Karpas-422 (cell line): ENCODE measurements around the gene PAQR7. TPM values are rescaled to one million over a fixed set of nuclear protein-coding genes. Genes with fewer than 3 reads are reported as not detected.
A peak's percentile ranks its signal among the peaks of the same experiment; 100 is the strongest.

Experiments used
- DNase-seq: peaks from one replicate; pipeline ENCODE4 v3.0.0-alpha.2; 2015
- H2AFZ ChIP-seq: fragments of 200-600 bp; sonication (generic); 2 replicates; pipeline ENCODE4 v1.6.1; 2014; ENCODE audit warnings: antibody characterized with exemption, low read length, mixed read lengths
- H3K27ac ChIP-seq: fragments of 200-600 bp; sonication (generic); 2 replicates; pipeline ENCODE4 v1.5.1; 2014; ENCODE audit warnings: mild to moderate bottlenecking, low read length, moderate library complexity
- H3K27me3 ChIP-seq: fragments of 200-600 bp; sonication (generic); 2 replicates; pipeline ENCODE4 v1.6.1; 2014; ENCODE audit warnings: low read length, mixed read lengths
- H3K36me3 ChIP-seq: fragments of 200-600 bp; sonication (generic); 2 replicates; pipeline ENCODE4 v1.6.1; 2014; ENCODE audit warnings: low read length, mixed read lengths; ENCODE audit not compliant: insufficient read depth
- H3K4me1 ChIP-seq: fragments of 200-600 bp; sonication (generic); 2 replicates; pipeline ENCODE4 v1.6.1; 2014; ENCODE audit warnings: mild to moderate bottlenecking, low read length, mixed read lengths
- H3K4me2 ChIP-seq: fragments of 200-600 bp; sonication (generic); 2 replicates; pipeline ENCODE4 v1.6.1; 2014; ENCODE audit warnings: low read length, low read depth, mild to moderate bottlenecking; ENCODE audit not compliant: poor library complexity, severe bottlenecking
- H3K4me3 ChIP-seq: fragments of 200-600 bp; sonication (generic); 2 replicates; pipeline ENCODE4 v1.5.1; 2014; ENCODE audit warnings: mild to moderate bottlenecking, antibody characterized with exemption, low read length, mixed read lengths
- H3K79me2 ChIP-seq: fragments of 200-600 bp; sonication (generic); 2 replicates; pipeline ENCODE4 v1.6.1; 2014; ENCODE audit warnings: mild to moderate bottlenecking, low read length, mixed read lengths
- H3K9ac ChIP-seq: fragments of 200-600 bp; sonication (generic); 2 replicates; pipeline ENCODE4 v1.6.0; 2014; ENCODE audit warnings: low read length
- H3K9me2 ChIP-seq: fragments of 200-600 bp; sonication (generic), shearing (Covaris generic); replicated peaks from 2 replicates; pipeline ENCODE4 v1.6.0; 2014; ENCODE audit warnings: mild to moderate bottlenecking, low read length, moderate library complexity; ENCODE audit not compliant: insufficient read depth
- H3K9me3 ChIP-seq: fragments of 300-700, 200-600 bp; sonication (generic); 2 replicates; pipeline ENCODE4 v1.6.1; 2014; ENCODE audit warnings: low read length, mixed read lengths
- H4K20me1 ChIP-seq: fragments of 200-600 bp; sonication (generic); 2 replicates; pipeline ENCODE4 v1.6.1; 2014; ENCODE audit warnings: mild to moderate bottlenecking, antibody characterized with exemption, low read length, low read depth; ENCODE audit not compliant: insufficient read depth
- total RNA-seq: library from RNA; depleted of rRNA; stranded (reverse); fragments of >200 nt; shearing (Covaris generic); gene quantifications from 2 replicates; pipeline ENCODE4 v1.2.3, GENCODE V29; 2014; ENCODE audit warnings: low replicate concordance

PAQR7 gene
- total RNA-seq, 1 experiment from 2014 or later: 8.4 TPM

DNA sequence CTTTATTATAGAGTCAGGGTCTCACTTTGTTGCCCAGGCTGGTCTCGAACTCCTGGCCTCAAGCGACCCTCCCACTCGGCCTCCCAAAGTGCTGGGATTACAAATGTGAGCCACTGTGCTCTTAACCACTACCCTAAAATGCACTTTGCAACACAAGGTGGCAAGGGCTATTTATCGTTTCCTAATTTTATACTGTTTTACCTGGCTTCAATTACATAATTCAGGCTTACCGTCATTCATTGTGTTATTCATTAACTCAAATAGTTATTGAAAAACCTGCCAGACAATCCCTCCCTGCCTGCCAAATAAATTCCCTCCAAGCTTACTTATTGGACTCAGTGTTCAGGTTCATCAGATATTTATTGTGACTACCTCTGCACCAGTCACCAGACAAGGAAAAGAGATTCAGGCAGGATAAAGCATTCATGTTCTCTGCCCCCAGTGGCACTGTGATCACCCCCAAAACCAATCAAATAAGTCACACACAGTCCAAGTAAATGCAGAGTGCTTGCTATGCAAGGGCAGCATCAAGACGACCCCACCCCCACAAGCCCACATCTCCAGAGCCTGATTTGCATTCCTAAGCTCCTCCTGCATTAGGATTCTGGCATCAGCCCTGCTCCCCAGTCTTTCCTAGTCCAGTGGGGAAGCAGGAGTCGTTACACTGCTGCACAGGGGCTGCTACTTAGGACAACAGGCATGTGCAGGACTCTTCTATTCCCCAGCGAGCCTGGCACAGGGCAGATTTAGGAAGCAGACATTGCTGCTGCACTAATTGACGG, 8.1 kb downstream of the PAQR7 start:
- Histone ChIP-seq H3K79me2 (no peaks in the 10 kb centered on the region), H3K4me2 (no peak overlapping the region), H3K9me3 (no peaks in the 10 kb centered on the region), H3K4me3 (no peak overlapping the region), H3K27me3 (no peaks in the 10 kb centered on the region), H3K36me3 (no peaks in the 10 kb centered on the region), H3K9ac (no peak overlapping the region), H4K20me1 (no peaks in the 10 kb centered on the region), H2AFZ (no peak overlapping the region), H3K27ac (no peak overlapping the region), H3K4me1 (peaks cover 21% of the 10 kb centered on the region), H3K9me2 (no peaks in the 10 kb centered on the region)
- no peak for DNase-seq

DNA sequence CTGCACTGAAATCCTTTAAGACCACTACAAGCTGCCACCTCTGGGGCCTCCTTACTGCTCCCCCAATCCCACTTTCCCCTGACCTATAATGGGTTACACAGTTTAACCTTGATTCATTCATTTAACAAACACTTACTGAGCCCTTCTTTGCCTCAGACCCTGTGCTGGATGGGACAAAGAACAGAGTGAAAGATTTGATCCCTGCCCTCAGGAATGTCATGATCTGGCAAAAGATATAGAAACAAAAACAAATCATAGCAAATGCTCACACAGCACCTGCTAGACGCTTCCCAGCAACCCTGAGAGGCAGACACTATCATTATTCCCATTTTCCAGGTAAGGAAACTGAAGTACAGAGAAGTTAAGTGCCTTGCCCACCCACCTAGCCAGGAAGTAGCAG, 9.2 kb downstream of the PAQR7 start:
- no peak overlapping the region for H3K4me3 ChIP-seq
- H3K36me3 ChIP-seq: no peaks in the 10 kb centered on the region
- no peaks in the 10 kb centered on the region for H4K20me1 ChIP-seq
- no peaks in the 10 kb centered on the region for H3K9me2 ChIP-seq
- DNase-seq: no peak
- no peaks in the 10 kb centered on the region for H3K27me3 ChIP-seq
- no peak overlapping the region for H2AFZ ChIP-seq
- H3K79me2 ChIP-seq: no peaks in the 10 kb centered on the region
- no peak overlapping the region for H3K9ac ChIP-seq
- H3K4me2 ChIP-seq: no peak overlapping the region
- H3K9me3 ChIP-seq: no peaks in the 10 kb centered on the region
- H3K27ac ChIP-seq: no peak overlapping the region
- peaks cover 10% of the 10 kb centered on the region for H3K4me1 ChIP-seq

DNA sequence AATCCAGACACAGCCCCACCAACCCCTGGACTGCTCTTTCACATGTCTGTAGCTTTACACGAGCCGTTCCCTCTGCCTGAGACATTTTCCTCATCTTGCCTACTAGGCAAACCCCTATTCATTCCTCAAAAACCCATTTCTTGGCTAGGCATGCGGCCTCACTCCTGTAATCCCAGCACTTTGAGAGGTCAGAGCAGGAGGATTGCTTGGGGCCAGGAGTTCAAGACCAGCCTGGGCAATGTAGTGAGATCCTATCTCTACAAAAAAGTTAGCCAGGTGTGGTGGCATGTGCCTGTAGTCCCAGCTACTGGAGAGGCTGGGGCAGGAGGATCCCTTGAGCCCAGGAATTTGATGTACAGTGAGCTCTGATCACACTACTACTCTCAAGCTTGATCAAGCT, 11.1 kb downstream of the PAQR7 start:
- Histone ChIP-seq H3K4me2 (no peak overlapping the region), H3K27ac (no peak overlapping the region), H3K9ac (no peak overlapping the region), H3K4me3 (no peak overlapping the region), H2AFZ (no peak overlapping the region), H4K20me1 (no peaks in the 10 kb centered on the region), H3K79me2 (no peaks in the 10 kb centered on the region), H3K4me1 (peaks cover 9% of the 10 kb centered on the region), H3K36me3 (no peaks in the 10 kb centered on the region), H3K9me3 (no peaks in the 10 kb centered on the region), H3K9me2 (no peaks in the 10 kb centered on the region), H3K27me3 (no peaks in the 10 kb centered on the region)
- DNase-seq: no peak

DNA sequence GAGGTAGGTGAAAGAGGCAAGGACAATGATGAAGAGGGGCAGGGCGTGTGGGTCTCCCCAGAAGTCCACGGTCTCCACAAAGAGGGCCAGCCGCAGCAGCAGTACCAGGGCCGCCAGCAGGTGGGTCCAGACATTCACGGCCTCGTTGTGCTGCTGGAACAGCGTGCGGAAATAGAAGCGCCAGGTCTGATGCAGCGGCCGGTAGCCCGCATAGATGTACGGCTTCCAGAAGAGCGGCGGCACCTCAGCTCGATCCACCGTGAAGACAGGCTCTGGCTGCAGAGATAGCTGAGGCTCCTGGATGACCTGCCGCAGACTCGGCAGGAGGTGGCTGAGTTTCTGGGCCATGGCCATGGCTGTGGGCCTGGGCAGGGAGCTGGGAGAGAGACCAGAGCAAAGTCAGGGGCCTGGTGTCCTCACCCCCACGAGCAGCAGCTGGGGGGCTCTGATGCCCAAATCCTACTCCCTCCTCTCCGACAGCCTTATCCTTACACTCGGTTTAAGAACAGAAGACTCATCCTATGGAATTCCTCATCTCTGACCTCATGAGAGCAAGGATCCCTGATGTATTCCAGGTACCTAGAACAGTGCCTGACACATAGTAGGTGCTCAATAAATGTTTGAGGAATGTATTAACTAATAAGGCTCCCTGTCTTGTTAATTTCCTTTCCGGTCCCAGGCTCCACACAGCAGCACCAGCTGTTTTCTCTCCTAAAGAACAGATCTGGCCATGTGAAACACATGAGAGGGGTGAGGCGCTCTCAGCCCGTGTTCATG, 11.8 kb downstream of the PAQR7 start:
- peaks cover 10% of the 10 kb centered on the region for H3K4me1 ChIP-seq
- no peak overlapping the region for H3K4me2 ChIP-seq
- H3K4me3 ChIP-seq: no peak overlapping the region
- H3K36me3 ChIP-seq: no peaks in the 10 kb centered on the region
- no peaks in the 10 kb centered on the region for H3K27me3 ChIP-seq
- H3K9me2 ChIP-seq: no peaks in the 10 kb centered on the region
- H3K79me2 ChIP-seq: peaks cover 5% of the 10 kb centered on the region
- no peak overlapping the region for H3K9ac ChIP-seq
- H3K27ac ChIP-seq: no peak overlapping the region
- no peak overlapping the region for H2AFZ ChIP-seq
- H3K9me3 ChIP-seq: no peaks in the 10 kb centered on the region
- H4K20me1 ChIP-seq: no peaks in the 10 kb centered on the region
- no peak for DNase-seq

DNA sequence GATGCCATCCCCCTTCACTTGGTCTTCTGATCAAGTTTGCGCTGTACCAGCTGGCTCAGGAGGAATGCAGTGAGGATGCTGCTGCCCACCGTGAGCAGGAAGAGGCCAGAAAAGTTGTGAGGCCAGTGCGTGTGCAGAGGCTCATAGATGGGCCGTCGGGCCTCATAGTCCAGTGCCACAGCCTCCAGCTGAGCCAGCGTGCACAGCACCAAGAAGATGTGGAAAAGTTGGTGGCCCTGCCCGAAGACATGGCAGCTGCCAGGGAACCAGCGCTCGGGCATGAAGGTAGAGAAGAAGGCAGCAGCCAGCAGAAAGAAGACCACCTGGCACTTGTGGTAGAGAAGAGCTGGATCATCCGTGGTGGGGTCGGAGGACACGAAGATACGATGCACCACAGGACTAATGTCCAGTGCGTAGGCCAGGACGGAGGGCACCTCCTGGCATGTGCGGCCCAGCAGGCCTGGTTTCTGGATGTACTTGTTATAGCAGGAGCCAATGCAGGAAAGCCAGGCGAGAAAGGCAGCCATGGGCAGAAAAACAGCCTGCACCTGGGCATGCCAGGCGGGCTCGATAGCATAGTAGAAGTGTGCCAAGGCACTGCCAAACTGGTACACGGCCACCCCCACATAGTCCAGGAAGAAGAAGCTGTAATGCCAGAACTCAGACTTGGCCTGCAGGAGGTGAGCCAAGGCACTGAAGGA, 12.6 kb downstream of the PAQR7 start:
- Histone ChIP-seq H3K9ac (no peak overlapping the region), H3K27ac (no peak overlapping the region), H3K9me3 (no peaks in the 10 kb centered on the region), H3K36me3 (no peaks in the 10 kb centered on the region), H3K4me3 (no peak overlapping the region), H3K9me2 (no peaks in the 10 kb centered on the region), H2AFZ (no peak overlapping the region), H3K4me1 (peaks cover 14% of the 10 kb centered on the region), H3K4me2 (no peak overlapping the region), H3K79me2 (peaks cover 11% of the 10 kb centered on the region), H3K27me3 (no peaks in the 10 kb centered on the region), H4K20me1 (no peaks in the 10 kb centered on the region)
- DNase-seq: no peak

DNA sequence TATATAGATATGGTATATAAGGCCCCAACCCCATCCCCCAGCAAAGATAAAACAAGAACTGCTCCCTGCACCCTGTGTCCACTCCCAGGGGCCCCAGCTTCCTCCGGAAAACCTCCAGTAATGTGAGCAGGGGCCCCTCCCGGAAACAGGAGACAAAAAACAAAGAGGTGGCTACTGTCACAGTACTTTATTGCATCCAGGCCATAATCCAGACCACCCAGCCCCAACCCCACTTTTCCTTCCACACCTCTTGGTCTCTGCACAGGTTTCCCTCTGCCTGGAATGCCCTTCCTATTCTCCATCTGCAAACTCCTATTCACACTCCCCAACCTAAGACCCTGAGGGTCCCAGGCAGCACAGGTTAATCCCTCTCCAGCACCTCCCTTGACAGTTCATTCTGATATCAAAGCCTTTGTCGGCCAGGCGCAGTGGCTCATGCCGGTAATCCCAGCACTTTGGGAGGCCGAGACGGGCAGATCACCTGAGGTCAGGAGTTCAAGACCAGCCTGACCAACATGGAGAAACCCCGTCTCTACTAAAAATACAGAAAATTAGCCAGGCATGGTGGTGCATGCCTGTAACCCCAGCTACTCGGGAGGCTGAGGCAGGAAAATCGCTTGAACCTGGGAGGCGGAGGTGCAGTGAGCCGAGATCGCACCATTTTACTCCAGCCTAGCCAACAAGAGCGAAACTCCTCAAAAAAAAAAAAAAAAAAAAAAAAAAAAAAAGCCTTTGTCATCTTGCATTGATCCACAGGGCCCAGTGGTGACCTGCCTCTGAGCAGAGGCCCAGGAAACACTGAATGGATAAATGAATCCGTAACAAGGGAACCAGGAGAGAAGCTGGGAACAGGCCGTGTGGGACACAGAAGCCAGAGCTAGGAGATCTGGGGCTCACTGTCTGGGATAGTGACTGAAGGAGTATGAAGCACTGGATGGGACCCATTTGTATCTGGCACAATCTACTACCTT, 13.9 kb downstream of the PAQR7 start:
- no peaks in the 10 kb centered on the region for H4K20me1 ChIP-seq
- H3K27me3 ChIP-seq: no peaks in the 10 kb centered on the region
- no peak overlapping the region for H3K9ac ChIP-seq
- H3K79me2 ChIP-seq: peaks cover 22% of the 10 kb centered on the region
- H3K9me2 ChIP-seq: no peaks in the 10 kb centered on the region
- H3K36me3 ChIP-seq: no peaks in the 10 kb centered on the region
- no peak overlapping the region for H2AFZ ChIP-seq
- H3K4me1 ChIP-seq: peaks cover 14% of the 10 kb centered on the region
- no peak overlapping the region for H3K4me3 ChIP-seq
- no peak for DNase-seq
- H3K27ac ChIP-seq: no peak overlapping the region
- H3K9me3 ChIP-seq: no peaks in the 10 kb centered on the region
- H3K4me2 ChIP-seq: no peak overlapping the region

DNA sequence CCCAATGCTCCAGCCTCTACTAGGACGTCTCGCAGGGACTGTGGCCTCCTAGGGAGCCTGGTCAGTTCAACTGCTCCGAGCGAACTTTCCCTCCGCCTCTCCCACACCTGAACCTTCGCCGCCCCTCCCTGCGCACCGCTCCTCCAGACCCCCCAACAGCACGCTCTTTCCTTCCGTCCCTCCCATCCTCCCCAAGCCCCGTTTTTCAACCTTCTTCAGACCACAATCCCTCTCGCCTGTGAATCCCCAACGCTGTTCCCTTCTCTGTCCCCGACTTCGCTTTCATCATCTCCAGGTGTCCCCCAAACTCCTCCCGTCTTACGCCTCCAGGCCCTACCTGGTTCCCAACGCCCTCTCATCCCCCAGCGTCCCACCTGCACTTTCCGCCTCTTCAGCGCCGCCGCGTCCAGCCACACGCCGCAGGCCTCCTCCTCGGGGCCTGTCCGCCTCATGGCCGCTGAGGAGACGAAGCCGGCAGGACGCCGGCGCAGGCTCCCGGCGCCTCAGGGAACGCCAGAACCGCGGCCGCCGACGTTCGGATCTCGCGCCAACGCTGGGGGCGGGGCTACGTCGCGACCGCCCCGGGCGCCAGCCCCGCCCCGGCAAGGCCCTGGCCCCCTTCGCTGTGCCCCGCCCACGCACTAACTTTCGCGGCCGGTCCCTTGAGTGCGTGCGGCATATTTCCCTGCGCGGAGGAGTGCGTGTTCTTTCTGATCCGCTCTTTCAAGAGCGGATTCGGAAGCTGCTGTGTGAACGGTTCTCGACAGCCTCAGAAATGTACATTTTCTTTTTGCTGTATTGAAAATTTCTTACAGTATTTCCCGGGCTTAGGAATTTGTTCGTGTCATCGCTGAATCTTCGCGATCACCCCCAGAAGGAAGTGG, 16.4 kb downstream of the PAQR7 start, which contains the start of gene AUNIP:
Gene AUNIP (minus strand): TSS at position 552 of the 884 bp plus-strand sequence. CDS start 100 bp downstream, at position 452.
- Histone ChIP-seq H3K4me1 (peaks cover 28% of the 10 kb centered on the region), H3K4me3 (peak within 1 kb of the TSS; percentile 74), H3K9me3 (no peaks in the 10 kb centered on the region), H3K27me3 (no peaks in the 10 kb centered on the region), H3K9ac (peak within 1 kb of the TSS; percentile 76), H3K36me3 (no peaks in the 10 kb centered on the region), H3K9me2 (no peaks in the 10 kb centered on the region), H3K79me2 (peaks cover 45% of the 10 kb centered on the region), H3K27ac (peak within 1 kb of the TSS; percentile 17; the same call in 1 of the 2 replicates), H4K20me1 (no peaks in the 10 kb centered on the region), H3K4me2 (peak within 1 kb of the TSS; percentile 73), H2AFZ (peak within 1 kb of the TSS; percentile 69)
- peak; percentile 95 for DNase-seq
